GM18511 (cell line): Measurements from ENCODE around the gene MET.
"Not testable (repeated sequence)": the region's sequence is repeated elsewhere in the genome, so short reads cannot be mapped to it uniquely, and the experiment has no call there.

Source experiments
- ATAC-seq: cut with Tn5 transposase; IDR thresholded peaks from one replicate; pipeline ENCODE4 v1.9.1; 2021; ENCODE audit warnings: mild to moderate bottlenecking, moderate library complexity; ENCODE audit not compliant: unreplicated experiment

Gene MET

GRCh38 chr7:116697761-116698160 is 25.8 kb downstream of the MET start:
- no peak for ATAC-seq

DNA sequence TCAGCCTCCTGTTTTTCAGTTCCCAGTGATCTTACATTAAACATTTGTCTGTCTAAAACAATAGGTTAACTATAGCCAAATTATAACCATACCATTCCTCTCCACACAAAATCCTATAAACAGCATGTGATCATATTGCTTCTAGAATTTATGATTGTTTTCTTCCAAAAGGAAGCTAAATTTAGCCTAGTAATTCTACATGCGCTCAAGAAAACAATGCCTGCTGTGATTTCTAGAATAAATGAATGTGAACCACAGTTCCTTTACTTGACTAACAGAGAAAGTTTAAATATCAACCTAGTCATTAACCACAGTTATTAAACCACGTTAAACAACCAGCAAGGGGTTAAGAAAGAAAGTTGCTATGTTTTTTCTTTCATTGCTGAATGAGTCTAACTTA is 26.4 kb downstream of the MET start:
- ATAC-seq, result no peak

- ATAC-seq, result no peak
These were observed 27.1 kb downstream of the MET start for GRCh38 chr7:116698930-116699721.

DNA sequence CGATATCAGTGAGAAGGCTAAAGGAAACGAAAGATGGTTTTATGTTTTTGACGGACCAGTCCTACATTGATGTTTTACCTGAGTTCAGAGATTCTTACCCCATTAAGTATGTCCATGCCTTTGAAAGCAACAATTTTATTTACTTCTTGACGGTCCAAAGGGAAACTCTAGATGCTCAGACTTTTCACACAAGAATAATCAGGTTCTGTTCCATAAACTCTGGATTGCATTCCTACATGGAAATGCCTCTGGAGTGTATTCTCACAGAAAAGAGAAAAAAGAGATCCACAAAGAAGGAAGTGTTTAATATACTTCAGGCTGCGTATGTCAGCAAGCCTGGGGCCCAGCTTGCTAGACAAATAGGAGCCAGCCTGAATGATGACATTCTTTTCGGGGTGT is 27.7 kb downstream of the MET start:
- no peak for ATAC-seq

DNA sequence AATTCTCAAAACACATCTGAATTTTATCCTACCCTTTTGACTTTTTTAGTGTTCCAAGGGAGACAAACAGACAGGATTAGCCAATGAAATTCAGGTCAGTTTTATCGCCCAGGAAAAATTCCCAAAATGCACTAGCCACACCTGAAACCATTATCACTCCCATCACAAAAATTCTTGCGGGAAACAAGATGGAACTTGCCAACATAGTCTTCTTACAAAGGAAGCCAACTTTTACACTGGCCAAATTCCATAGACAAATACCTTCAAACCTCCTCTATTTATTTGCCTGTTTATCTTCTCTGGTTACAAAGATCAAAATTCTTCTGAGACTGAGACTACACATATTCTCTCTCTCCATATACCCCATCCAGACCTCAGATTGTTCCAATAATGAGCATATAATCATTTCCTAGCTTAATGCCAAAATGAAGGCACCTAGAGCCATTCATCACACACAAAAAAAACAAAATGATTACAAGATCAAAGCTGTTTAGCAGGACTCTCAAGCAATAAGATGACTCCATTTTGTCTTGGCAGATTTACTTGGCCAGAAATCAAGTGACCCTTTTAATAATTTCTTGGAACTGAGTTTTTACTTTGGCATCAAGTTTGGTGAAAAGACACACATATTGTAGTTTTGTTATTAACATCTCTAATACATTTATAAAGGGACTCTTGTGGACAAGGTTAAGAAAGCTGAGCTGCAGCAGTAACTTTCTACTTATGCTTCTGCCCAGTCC is 30.2 kb downstream of the MET start:
- ATAC-seq, result no peak

- no peak for ATAC-seq
These were observed 32.7 kb downstream of the MET start for GRCh38 chr7:116704650-116705228.

DNA sequence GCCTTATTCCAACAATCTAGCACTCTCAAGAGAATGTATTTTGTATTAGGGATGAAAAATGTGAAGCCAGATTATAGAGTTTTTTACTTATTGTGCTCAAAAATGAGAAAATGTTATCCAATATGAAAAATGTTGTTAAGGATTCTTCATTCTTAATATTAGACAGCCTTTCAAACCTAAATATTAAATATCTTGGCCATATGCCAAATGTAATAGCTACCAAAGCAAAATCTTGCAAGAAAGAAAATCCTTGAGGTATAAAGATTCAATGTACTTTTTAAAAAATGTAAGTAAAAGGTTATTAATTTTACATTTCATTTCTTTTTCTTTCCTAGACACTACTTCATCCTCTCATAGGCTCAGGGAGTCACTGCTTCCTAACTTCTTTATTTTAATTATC is 33.4 kb downstream of the MET start:
- no peak for ATAC-seq

GRCh38 chr7:116706668-116707126 is 34.7 kb downstream of the MET start:
- no peak for ATAC-seq

GRCh38 chr7:116707289-116707688 is 35.3 kb downstream of the MET start:
- ATAC-seq, result no peak

- no peak for ATAC-seq
These were observed 36.3 kb downstream of the MET start for GRCh38 chr7:116708248-116708647.

DNA sequence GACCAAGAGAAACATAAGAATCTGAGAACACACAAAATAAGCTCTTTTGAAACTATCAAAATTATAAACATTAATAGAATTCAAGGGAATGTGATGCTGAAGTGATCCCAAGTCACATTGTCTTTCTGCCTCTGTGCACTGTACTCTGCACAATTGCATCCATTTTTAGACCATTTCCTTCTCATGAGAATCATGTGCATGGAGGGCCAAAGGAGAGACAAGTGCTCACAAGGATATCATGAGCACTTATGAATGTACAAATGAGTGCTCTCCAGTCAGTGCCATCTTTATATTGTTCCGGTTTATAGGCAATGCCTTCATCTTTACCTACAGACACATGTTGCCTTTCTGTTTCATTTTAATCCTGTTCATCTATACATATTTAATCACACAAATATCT is 36.9 kb downstream of the MET start:
- ATAC-seq, result no peak

- ATAC-seq, result no peak
These were observed 37.3 kb downstream of the MET start for GRCh38 chr7:116709336-116709735.

GRCh38 chr7:116710764-116711452 is 38.9 kb downstream of the MET start:
- no peak for ATAC-seq

DNA sequence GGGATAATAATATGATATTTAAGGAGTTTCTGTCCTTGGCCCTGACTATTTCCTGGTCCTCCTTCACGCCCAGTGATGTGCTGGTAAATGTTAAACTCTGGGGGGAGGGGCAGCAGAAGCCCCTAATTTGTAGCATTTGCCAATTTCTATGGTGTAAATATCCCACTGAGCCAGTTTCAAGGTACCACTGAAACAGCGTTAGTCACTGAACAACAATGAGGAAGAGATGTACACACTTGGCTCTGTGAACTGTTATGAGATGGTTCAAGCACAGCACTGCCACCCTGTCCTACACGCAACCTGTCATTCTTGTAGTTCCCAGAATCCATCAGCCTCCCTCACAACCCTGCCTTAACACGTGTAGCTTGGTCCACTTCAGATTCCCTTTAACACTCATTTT is 39.8 kb downstream of the MET start:
- ATAC-seq, result no peak

DNA sequence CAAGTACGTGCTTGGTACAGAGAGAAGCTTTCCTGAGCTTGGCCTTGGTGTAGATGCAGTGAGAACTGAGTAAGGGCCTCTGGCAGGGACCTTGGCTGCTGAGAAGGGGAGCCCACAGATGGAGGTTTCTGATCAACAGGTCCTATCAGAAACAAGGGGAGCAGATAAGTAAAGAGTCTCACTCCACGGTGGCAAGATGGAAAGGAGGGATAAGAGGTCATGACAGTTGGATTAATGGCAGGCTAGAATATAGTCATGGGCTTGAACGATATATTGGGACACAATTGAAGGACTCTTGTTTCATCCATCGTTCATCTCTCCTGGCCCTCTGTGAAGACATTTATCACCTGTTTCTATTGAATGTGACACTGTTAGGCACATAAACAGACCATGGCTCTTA is 41.5 kb downstream of the MET start:
- ATAC-seq, result no peak

DNA sequence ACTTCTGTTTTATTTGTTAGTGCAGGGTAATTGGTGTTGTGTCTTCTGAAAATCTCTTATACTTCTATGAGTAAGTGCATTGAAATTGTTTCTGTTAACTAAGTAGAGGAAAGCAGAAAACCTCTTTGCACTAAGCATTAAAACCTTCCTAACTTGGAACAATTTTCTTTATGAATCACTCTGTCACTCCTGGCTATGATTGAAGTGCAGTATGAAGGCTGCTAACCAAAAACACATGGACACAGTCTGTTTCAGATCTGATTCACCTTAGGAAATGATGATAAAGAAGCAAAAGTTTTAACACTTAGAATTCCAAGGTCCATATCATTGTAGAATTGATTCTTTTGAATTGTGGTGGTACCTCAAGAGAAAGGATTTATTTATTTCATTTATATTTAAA is 41.9 kb downstream of the MET start:
- ATAC-seq, result no peak

GRCh38 chr7:116715077-116715476 is 43.1 kb downstream of the MET start:
- no peak for ATAC-seq

GRCh38 chr7:116717137-116717536 is 45.1 kb downstream of the MET start:
- no peak for ATAC-seq

DNA sequence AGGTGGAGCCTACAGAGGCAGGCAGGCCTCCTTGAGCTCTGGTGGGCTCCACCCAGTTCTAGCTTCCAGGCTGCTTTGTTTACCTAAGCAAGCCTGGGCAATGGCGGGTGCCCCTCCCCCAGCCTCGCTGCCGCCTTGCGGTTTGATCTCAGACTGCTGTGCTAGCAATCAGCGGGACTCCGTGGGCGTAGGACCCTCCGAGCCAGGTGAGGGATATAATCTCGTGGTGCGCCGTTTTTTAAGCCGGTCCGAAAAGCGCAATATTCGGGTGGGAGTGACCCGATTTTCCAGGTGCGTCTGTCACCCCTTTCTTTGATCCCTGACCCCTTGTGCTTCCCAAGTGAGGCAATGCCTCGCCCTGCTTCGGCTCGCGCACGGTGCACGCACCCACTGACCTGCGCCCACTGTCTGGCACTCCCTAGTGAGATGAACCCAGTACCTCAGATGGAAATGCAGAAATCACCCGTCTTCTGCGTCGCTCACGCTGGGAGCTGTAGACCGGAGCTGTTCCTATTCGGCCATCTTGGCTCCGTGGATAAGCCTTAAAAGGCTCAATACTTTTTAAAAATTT is 52.0 kb downstream of the MET start:
- ATAC-seq, result not testable (repeated sequence)

- no peak for ATAC-seq
These were observed 52.7 kb downstream of the MET start for GRCh38 chr7:116724560-116725231.
